Endothelial cell of umbilical vein (primary cell): Measurements from ENCODE around the gene BAAT. TPM values are rescaled to one million over a fixed set of nuclear protein-coding genes. Genes with fewer than 3 reads are reported as not detected.

Source experiments
- BruUV-seq: library from RNA; stranded (reverse); fragments of 400-500 nt; replicated peaks from 2 replicates; lab custom pipeline; 2021; lab: Mats Ljungman, UMichigan
- CTCF ChIA-PET: fragments of 300-600, 350-600 bp; sonication (Branson Sonifier 250); formaldehyde crosslinking; loops from one replicate; lab custom pipeline; 2021; ENCODE audit warnings: antibody characterized with exemption, inconsistent platforms; lab: Charles Lee
- POLR2A ChIA-PET: fragments of 300-600, 350-600 bp; sonication (Branson Sonifier 250); formaldehyde crosslinking; loops from one replicate; lab custom pipeline; 2021; ENCODE audit warnings: antibody characterized with exemption, inconsistent platforms; lab: Charles Lee
- DNase-seq: peaks from one replicate; pipeline ENCODE4 v3.0.0-alpha.2; 2011; ENCODE audit warnings: low read depth, low spot score
- FAIRE-seq: peaks from 2 replicates; lab custom pipeline; 2011; peaks lifted over from hg19 to GRCh38; lab: Jason Lieb, UNC
- H2AFZ ChIP-seq: 2 replicates; pipeline ENCODE4 v1.6.0; 2012; ENCODE audit warnings: low read depth, low read length, control low read depth, inconsistent platforms
- H3K27ac ChIP-seq: 2 replicates; pipeline ENCODE4 v1.5.1; 2011; ENCODE audit warnings: low read depth, mild to moderate bottlenecking, control low read depth, low read length, moderate library complexity; ENCODE audit not compliant: insufficient read depth
- H3K27me3 ChIP-seq, 2 experiments: 2 replicates each; pipeline versions ENCODE4 v1.6.0 to v1.6.1; 2011; ENCODE audit warnings: low read length in 2 of 2, mixed read lengths in 1 of 2; ENCODE audit not compliant: control insufficient read depth in 2 of 2, insufficient read depth in 2 of 2
- H3K36me3 ChIP-seq, 2 experiments: 2 replicates in 1 of 2; 3 replicates in 1 of 2; pipeline ENCODE4 v1.5.1; 2011; ENCODE audit warnings: low read length in 2 of 2, mild to moderate bottlenecking in 1 of 2, moderate library complexity in 1 of 2; ENCODE audit not compliant: control insufficient read depth in 2 of 2, insufficient read depth in 2 of 2; ENCODE audit errors: extremely low read depth in 1 of 2
- H3K4me1 ChIP-seq: 3 replicates; pipeline ENCODE4 v1.5.1; 2011; ENCODE audit warnings: mild to moderate bottlenecking, low read length; ENCODE audit not compliant: control insufficient read depth, insufficient read depth; ENCODE audit errors: extremely low read depth
- H3K4me2 ChIP-seq: 2 replicates; pipeline ENCODE4 v1.6.1; 2011; ENCODE audit warnings: low read length, control low read depth, mixed read lengths; ENCODE audit not compliant: insufficient read depth
- H3K4me3 ChIP-seq, 3 experiments: fragments of 200-600 bp in 1 of 3; sonication (generic), shearing (Covaris generic) in 1 of 3; replicated peaks in 1 of 3; 2 replicates each; pipeline ENCODE4 v1.5.1; 2011 to 2016; ENCODE audit warnings: control low read depth in 3 of 3, low read length in 3 of 3, mild to moderate bottlenecking in 2 of 3, inconsistent platforms in 1 of 3, low read depth in 1 of 3, moderate library complexity in 1 of 3; ENCODE audit not compliant: insufficient read depth in 1 of 3
- H3K79me2 ChIP-seq: 2 replicates; pipeline ENCODE4 v1.6.0; 2012; ENCODE audit warnings: low read length, inconsistent platforms; ENCODE audit not compliant: control insufficient read depth, insufficient read depth
- H3K9ac ChIP-seq: replicated peaks from 2 replicates; pipeline ENCODE3; 2011; ENCODE audit warnings: low read length, control low read depth; ENCODE audit not compliant: insufficient read depth; ENCODE audit errors: extremely low read depth
- H3K9me1 ChIP-seq: replicated peaks from 3 replicates; pipeline ENCODE4 v1.6.0; 2011; ENCODE audit warnings: mild to moderate bottlenecking, low read length; ENCODE audit not compliant: control insufficient read depth, insufficient read depth; ENCODE audit errors: extremely low read depth
- H3K9me3 ChIP-seq: replicated peaks from 2 replicates; pipeline ENCODE4 v1.5.1; 2012; ENCODE audit warnings: low read length, inconsistent platforms; ENCODE audit not compliant: control insufficient read depth, insufficient read depth
- H4K20me1 ChIP-seq: replicated peaks from 2 replicates; pipeline ENCODE3; 2011; ENCODE audit warnings: mild to moderate bottlenecking, low read length; ENCODE audit not compliant: control insufficient read depth, insufficient read depth; ENCODE audit errors: extremely low read depth
- EZH2 ChIP-seq: IDR thresholded peaks from 2 replicates; pipeline ENCODE4 v1.6.1; 2012; ENCODE audit warnings: borderline replicate concordance, low read depth, mild to moderate bottlenecking, moderate library complexity, low read length, inconsistent platforms; ENCODE audit not compliant: severe bottlenecking
- FOS ChIP-seq: IDR thresholded peaks from 2 replicates; pipeline ENCODE4 v1.6.1; 2011; ENCODE audit warnings: mild to moderate bottlenecking, low read length, moderate library complexity, borderline replicate concordance; ENCODE audit not compliant: insufficient read depth
- GATA2 ChIP-seq: IDR thresholded peaks from 2 replicates; pipeline ENCODE4 v1.7.0; 2011; ENCODE audit warnings: low read depth, mild to moderate bottlenecking, moderate library complexity, mixed read lengths, low read length; ENCODE audit not compliant: insufficient read length, insufficient read depth
- JUN ChIP-seq: IDR thresholded peaks from 2 replicates; pipeline ENCODE4 v1.6.1; 2011; ENCODE audit warnings: borderline replicate concordance, low read depth; ENCODE audit not compliant: insufficient read length, insufficient read depth
- MYC ChIP-seq: IDR thresholded peaks from one replicate; pipeline ENCODE4 v1.6.1; 2011; ENCODE audit warnings: mild to moderate bottlenecking, low read depth, low read length
- POLR2A ChIP-seq: IDR thresholded peaks from 2 replicates; pipeline ENCODE4 v1.6.1; 2012; ENCODE audit warnings: low read depth, mild to moderate bottlenecking, control low read depth, low read length
- POLR2AphosphoS5 ChIP-seq: IDR thresholded peaks from 2 replicates; pipeline ENCODE4 v1.6.1; 2012; ENCODE audit warnings: low read depth, mild to moderate bottlenecking, control low read depth, low read length, moderate library complexity; ENCODE audit not compliant: insufficient read depth
- dilution Hi-C: fragments of 300-500 bp; cut with MboI; formaldehyde crosslinking; loops from one replicate; pipeline ENCODE4 v1.15.0; 2019; ENCODE audit warnings: low sequenced_read_pairs; ENCODE audit not compliant: extremely low pct_ligation_motif_present
- intact Hi-C: fragments of 100-400 bp; cut with micrococcal nuclease; formaldehyde crosslinking; loops from one replicate; pipeline ENCODE4 v1.10.0; 2022
- polyA plus RNA-seq, 4 experiments: library from polyadenylated mRNA; depleted of rRNA in 3 of 4; stranded (reverse) in 3 of 4; unstranded in 1 of 4; fragments of >200 nt; gene quantifications; 2 replicates each; pipeline versions ENCODE4 v1.2.1 to v1.2.3, GENCODE V29; 2011 to 2012; ENCODE audit warnings: missing spikeins in 1 of 4
- total RNA-seq: library from RNA; stranded (reverse); gene quantifications from 2 replicates; pipeline ENCODE4 v1.2.3, GENCODE V29; 2021
- TF ChIP-seq, protein P1 (sequence below), 2 donors: IDR thresholded peaks; 1 replicate in 1 of 2; 2 replicates in 1 of 2; pipeline ENCODE4 v1.5.1; 2011; ENCODE audit warnings: low read length in 2 of 2, mild to moderate bottlenecking in 2 of 2, moderate library complexity in 2 of 2, control low read depth in 1 of 2, inconsistent platforms in 1 of 2, low read depth in 1 of 2; ENCODE audit not compliant: insufficient read depth in 1 of 2; ENCODE audit errors: extremely low read depth in 1 of 2
- TF ChIP-seq, protein P2 (sequence below): IDR thresholded peaks from 2 replicates; pipeline ENCODE4 v1.6.1; 2011; ENCODE audit not compliant: insufficient read depth, insufficient read length

BAAT gene
- total and polyA plus RNA-seq, 2 donors (not counting 3 experiments of a cell fraction or from before 2014, with no cell fraction given), result 0.01 TPM; not detected in 1

DNA sequence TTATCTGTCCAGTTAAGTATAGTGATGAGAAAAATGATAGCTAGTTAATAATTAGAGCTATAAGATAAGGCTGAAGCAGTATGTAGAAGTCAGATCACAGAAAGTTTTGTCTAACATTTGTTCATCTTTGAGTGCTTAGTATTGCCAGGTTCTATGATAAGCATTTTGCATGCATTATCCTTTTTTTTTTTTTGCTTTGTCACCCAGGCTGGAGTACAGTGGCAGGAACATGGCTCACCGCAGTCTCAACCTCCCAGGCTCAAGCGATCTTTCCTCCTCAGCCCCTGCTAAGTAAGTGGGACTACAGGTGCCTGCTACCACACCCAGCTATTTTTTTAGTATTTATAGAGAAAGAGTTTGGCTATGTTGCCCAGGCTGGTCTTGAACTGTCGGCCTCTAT lies 17.5 kb downstream of the BAAT start:
- ChIA-PET POLR2A (no interaction called here), CTCF (no interaction called here)
- H3K9ac ChIP-seq, result no peak overlapping the region
- H3K4me1 ChIP-seq, result no peaks in the 10 kb centered on the region
- no peak overlapping the region for H3K27ac ChIP-seq
- no peaks in the 10 kb centered on the region for H4K20me1 ChIP-seq
- intact Hi-C loops (no loop called here), dilution Hi-C loops (no loop called here)
- no peak overlapping the region for H3K4me3 ChIP-seq
- H3K9me1 ChIP-seq, result no peaks in the 10 kb centered on the region
- TF ChIP-seq JUN (no peak), POLR2A (no peak), MYC (no peak), POLR2AphosphoS5 (no peak), FOS (no peak), EZH2 (no peak), GATA2 (no peak)
- TF ChIP-seq, protein P1, sequence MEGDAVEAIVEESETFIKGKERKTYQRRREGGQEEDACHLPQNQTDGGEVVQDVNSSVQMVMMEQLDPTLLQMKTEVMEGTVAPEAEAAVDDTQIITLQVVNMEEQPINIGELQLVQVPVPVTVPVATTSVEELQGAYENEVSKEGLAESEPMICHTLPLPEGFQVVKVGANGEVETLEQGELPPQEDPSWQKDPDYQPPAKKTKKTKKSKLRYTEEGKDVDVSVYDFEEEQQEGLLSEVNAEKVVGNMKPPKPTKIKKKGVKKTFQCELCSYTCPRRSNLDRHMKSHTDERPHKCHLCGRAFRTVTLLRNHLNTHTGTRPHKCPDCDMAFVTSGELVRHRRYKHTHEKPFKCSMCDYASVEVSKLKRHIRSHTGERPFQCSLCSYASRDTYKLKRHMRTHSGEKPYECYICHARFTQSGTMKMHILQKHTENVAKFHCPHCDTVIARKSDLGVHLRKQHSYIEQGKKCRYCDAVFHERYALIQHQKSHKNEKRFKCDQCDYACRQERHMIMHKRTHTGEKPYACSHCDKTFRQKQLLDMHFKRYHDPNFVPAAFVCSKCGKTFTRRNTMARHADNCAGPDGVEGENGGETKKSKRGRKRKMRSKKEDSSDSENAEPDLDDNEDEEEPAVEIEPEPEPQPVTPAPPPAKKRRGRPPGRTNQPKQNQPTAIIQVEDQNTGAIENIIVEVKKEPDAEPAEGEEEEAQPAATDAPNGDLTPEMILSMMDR (IDR thresholded peaks at IDR 0.05; ENCODE audit: extremely low read depth in 1 of 2, insufficient read depth in 1 of 2, low read depth in 1 of 2, low read length in 2 of 2), result no peak
- TF ChIP-seq, protein P2, sequence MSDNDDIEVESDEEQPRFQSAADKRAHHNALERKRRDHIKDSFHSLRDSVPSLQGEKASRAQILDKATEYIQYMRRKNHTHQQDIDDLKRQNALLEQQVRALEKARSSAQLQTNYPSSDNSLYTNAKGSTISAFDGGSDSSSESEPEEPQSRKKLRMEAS, result no peak
- BruUV-seq, result no TSS peak
- DNase-seq (no peak), FAIRE-seq (no peak)
- H3K9me3 ChIP-seq, result no peaks in the 10 kb centered on the region
- no peak overlapping the region for H2AFZ ChIP-seq
- no peaks in the 10 kb centered on the region for H3K79me2 ChIP-seq
- H3K36me3 ChIP-seq, result no peaks in the 10 kb centered on the region
- no peak overlapping the region for H3K4me2 ChIP-seq
- H3K27me3 ChIP-seq, result no peaks in the 10 kb centered on the region
